GM12873 (cell line): ENCODE results near the gene HOXD11.

Experiments used
- CTCF ChIP-seq: IDR thresholded peaks from 2 replicates; pipeline ENCODE4 v1.5.1; 2012; ENCODE audit warnings: low read depth, mild to moderate bottlenecking, moderate library complexity, low read length, control low read depth; ENCODE audit not compliant: insufficient read depth; ENCODE audit errors: missing control alignments

HOXD11 gene

DNA sequence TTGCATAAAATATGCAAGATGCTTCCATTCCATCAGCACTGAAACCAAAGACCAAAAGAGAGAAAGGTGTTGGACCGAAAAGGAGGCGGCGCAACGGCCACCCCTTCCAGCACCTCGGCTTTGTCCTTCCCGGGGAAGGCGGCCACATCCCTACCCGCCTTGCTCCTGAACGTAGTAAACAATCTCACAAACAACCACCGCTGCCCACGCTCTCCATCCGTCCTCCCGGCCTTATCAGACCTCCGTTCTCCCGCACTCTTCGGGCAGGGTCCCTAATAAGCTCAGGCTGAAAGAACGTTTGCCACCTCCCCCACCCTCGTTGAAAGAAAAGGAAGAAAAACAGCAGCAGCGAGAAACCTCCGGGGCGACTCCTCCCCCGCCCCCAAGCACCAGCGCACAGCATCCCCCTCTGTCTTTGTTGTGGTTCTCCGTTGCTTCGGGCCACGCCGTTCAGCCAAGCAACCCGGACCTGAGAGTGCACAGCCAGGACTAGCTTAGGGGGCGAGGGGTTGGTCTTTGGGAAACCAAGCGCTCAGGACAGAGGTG is 27.7 kb upstream of the HOXD11 start:
- no peak for TF ChIP-seq CTCF

GRCh38 chr2:176079831-176080539 is 27.1 kb upstream of the HOXD11 start:
- peak; percentile 43 for TF ChIP-seq CTCF

DNA sequence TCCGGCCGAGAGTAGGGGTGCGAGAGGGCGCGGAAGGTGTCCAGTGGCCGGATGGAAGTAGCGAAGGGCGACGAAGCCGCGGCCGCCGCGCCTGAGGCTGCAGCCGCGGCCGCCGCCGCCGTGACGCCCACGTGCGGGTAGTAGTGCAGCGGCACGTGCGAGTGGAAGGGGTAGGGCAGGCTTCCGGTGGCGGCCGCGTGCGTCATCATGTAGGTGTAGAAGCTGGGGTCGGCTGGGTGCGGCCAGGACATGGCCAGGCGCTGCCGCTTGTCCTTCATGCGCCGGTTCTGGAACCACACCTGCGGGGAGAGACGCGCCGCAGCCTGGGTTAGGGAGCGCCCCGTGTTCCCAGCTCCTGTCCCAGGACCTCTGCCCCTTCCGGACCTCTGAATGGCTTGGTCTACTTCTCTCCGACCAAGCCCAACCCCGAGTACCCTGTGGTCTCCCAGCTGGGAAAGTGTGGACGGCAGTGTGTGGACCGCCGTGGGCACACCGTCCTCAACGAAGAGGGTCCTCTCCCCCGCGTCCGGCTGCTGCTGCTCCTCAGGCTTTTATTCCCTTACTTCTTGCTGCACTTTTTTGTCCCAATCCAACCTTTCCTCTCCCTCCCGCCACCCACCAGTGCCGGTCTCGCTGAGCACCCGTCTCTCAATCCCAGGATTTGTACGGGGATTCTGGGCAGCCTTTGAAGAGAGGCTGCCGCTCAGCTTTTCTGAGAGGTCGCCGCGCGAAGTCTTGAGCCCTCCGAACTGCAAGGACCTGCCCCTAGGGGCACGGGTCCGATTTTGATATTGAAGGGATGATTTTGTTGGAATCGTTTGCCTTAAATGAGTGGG is 26.3 kb upstream of the HOXD11 start:
- no peak for TF ChIP-seq CTCF

DNA sequence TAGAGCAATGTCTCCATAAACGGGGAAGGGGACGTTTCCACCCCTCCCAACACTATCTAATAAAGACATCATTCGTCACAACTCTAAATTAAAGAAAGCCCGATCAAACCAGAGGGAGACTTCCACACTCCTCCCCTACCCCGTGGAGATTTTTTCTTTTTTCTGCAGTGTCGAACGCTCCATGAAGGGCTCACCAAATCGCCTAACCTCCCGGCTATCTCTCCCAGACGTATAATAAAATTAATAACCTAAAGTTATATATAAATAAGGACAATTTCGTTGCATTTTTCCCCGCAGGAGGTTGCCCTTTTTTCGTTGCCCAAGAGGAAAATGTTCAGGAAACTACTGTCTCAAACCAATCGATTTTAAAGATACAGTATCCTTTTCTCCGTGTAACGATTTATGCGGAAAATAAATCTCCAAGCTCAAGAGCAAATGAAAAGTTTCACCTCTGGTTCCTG is 25.7 kb upstream of the HOXD11 start:
- TF ChIP-seq CTCF: no peak

DNA sequence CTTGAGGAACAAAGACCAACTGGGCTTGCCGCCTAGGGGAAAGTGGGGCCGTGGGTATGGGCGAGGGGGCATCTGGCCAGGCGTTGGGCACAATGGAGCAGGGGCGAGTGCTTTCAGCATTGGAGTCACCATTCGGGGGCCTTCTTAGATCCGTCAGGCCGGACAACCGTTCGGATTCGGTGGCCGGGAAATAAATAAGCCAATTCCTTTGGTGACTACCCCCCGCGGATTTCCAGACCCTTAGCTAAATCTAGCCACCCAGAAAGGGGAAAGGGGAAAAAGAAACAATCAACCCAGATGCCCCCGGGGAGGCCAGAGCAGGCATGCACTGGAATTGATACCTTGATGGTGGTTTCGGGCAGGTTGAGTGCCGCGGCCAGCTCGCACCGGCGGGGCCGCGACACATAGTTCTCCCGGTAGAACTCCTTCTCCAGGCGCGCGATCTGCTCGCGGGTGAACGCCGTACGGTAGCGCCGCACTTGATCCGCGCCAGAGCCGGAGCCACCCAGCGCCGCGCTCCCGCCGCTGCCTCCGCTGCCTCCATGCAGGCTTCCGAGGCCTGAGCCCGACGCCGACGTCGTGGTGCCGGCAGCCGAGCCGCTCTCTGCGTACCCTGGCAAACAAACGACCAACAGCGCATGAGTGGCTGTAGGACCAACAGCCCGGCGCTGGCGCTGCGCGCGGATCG is 25.1 kb upstream of the HOXD11 start:
- TF ChIP-seq CTCF: no peak

GRCh38 chr2:176082525-176082823 is 24.6 kb upstream of the HOXD11 start:
- TF ChIP-seq CTCF: no peak
